H54 (cell line): Measurements from ENCODE around the gene GABRG3.

ENCODE experiments used
- DNase-seq: peaks from one replicate; pipeline ENCODE4 v3.0.0; 2011; ENCODE audit warnings: low spot score, mixed read lengths; ENCODE audit not compliant: insufficient read length
- FAIRE-seq: peaks from 3 replicates; lab custom pipeline; 2011; peaks lifted over from hg19 to GRCh38; lab: Jason Lieb, UNC
- POLR2A ChIP-seq: IDR thresholded peaks from 2 replicates; pipeline ENCODE4 v1.6.1; 2011; ENCODE audit warnings: low read depth, mild to moderate bottlenecking, low read length

The GABRG3 gene

GRCh38 chr15:27509014-27509413 is 538.0 kb downstream of the GABRG3 start:
- DNase-seq (no peak), FAIRE-seq (no peak)
- TF ChIP-seq POLR2A: no peak

- TF ChIP-seq POLR2A: no peak
- DNase-seq: no peak
- no peak for FAIRE-seq
These were observed 541.5 kb downstream of the GABRG3 start for GRCh38 chr15:27512281-27513001.

GRCh38 chr15:27514526-27514925 is 543.5 kb downstream of the GABRG3 start:
- DNase-seq (no peak), FAIRE-seq (no peak)
- TF ChIP-seq POLR2A: no peak

GRCh38 chr15:27527490-27528067 is 556.6 kb downstream of the GABRG3 start:
- no peak for FAIRE-seq
- no peak for TF ChIP-seq POLR2A
- DNase-seq: no peak

- FAIRE-seq: no peak
- DNase-seq: no peak
These were observed 558.4 kb downstream of the GABRG3 start for GRCh38 chr15:27529399-27529798.

GRCh38 chr15:27530994-27531393 is 560.0 kb downstream of the GABRG3 start:
- FAIRE-seq: no peak
- no peak for TF ChIP-seq POLR2A
- no peak for DNase-seq

More at GRCh38 chr15:27529399-27529798, 558.4 kb downstream of the GABRG3 start:
- TF ChIP-seq POLR2A: no peak

- FAIRE-seq: no peak
- TF ChIP-seq POLR2A: no peak
- no peak for DNase-seq
These were observed 561.4 kb downstream of the GABRG3 start for GRCh38 chr15:27532358-27532757.

GRCh38 chr15:27535445-27536129 is 564.6 kb downstream of the GABRG3 start:
- FAIRE-seq: no peak
- TF ChIP-seq POLR2A: no peak
- DNase-seq: no peak

- DNase-seq (no peak), FAIRE-seq (no peak)
- no peak for TF ChIP-seq POLR2A
These were observed 567.3 kb downstream of the GABRG3 start for GRCh38 chr15:27538325-27538724.

- TF ChIP-seq POLR2A: no peak
- FAIRE-seq (no peak), DNase-seq (no peak)
These were observed 570.6 kb downstream of the GABRG3 start for GRCh38 chr15:27541581-27541980.

GRCh38 chr15:27545494-27546255 is 574.7 kb downstream of the GABRG3 start:
- DNase-seq (no peak), FAIRE-seq (no peak)
- TF ChIP-seq POLR2A: no peak

GRCh38 chr15:27549746-27550145 is 578.8 kb downstream of the GABRG3 start:
- no peak for FAIRE-seq
- no peak for DNase-seq
- TF ChIP-seq POLR2A: no peak

- no peak for DNase-seq
- TF ChIP-seq POLR2A: no peak
- FAIRE-seq: no peak
These were observed 579.7 kb downstream of the GABRG3 start for GRCh38 chr15:27550635-27551034.

- no peak for FAIRE-seq
- no peak for DNase-seq
- TF ChIP-seq POLR2A: no peak
These were observed 590.8 kb downstream of the GABRG3 start for GRCh38 chr15:27561816-27562215.
